Stimulated activated CD8-positive, alpha-beta memory T cell treated with anti-CD3 and anti-CD28 coated beads, Interleukin-12 subunit alpha, Interleukin-12 subunit beta, amount 100 ng/mL, for 1 hour (primary cell): ENCODE data around the gene TTC4.

Experiments
- DNase-seq: peaks from one replicate; pipeline ENCODE4 v3.0.0-alpha.2; 2020; ENCODE audit warnings: low read depth

The TTC4 gene

GRCh38 chr1:54705153-54705552 is 10.5 kb upstream of the TTC4 start:
- no peak for DNase-seq

- no peak for DNase-seq
Observed at GRCh38 chr1:54706419-54706818, 9.2 kb upstream of the TTC4 start.

- DNase-seq = no peak
Observed at GRCh38 chr1:54708385-54708784, 7.3 kb upstream of the TTC4 start.

GRCh38 chr1:54709547-54710292 is 5.9 kb upstream of the TTC4 start:
- DNase-seq = no peak

- no peak for DNase-seq
Observed at GRCh38 chr1:54710434-54710833, 5.2 kb upstream of the TTC4 start.

GRCh38 chr1:54710841-54711240 is 4.8 kb upstream of the TTC4 start:
- no peak for DNase-seq

- DNase-seq = no peak
Observed at GRCh38 chr1:54711536-54711935, 4.1 kb upstream of the TTC4 start.

- no peak for DNase-seq
Observed at GRCh38 chr1:54714881-54715492, 674 bp upstream of the TTC4 start.

GRCh38 chr1:54716299-54717047 is 812 bp downstream of the TTC4 start:
- DNase-seq = no peak

- DNase-seq = no peak
Observed at GRCh38 chr1:54721719-54722118, 6.1 kb downstream of the TTC4 start.

GRCh38 chr1:54723985-54724384 is 8.3 kb downstream of the TTC4 start:
- DNase-seq = no peak

GRCh38 chr1:54724771-54725170 is 9.1 kb downstream of the TTC4 start:
- no peak for DNase-seq

- no peak for DNase-seq
Observed at GRCh38 chr1:54728027-54728426, 12.4 kb downstream of the TTC4 start.

- DNase-seq = no peak
Observed at GRCh38 chr1:54736685-54737084, 21.0 kb downstream of the TTC4 start.

- no peak for DNase-seq
Observed at GRCh38 chr1:54738244-54738643, 22.6 kb downstream of the TTC4 start.

GRCh38 chr1:54741531-54741930 is 25.9 kb downstream of the TTC4 start:
- DNase-seq = no peak

GRCh38 chr1:54742282-54742681 is 26.6 kb downstream of the TTC4 start:
- DNase-seq = no peak

- DNase-seq = no peak
Observed at GRCh38 chr1:54743416-54744226, 28.0 kb downstream of the TTC4 start.

- no peak for DNase-seq
Observed at GRCh38 chr1:54744696-54745095, 29.0 kb downstream of the TTC4 start.

GRCh38 chr1:54745274-54745673 is 29.6 kb downstream of the TTC4 start:
- DNase-seq = no peak

GRCh38 chr1:54745864-54746263 is 30.2 kb downstream of the TTC4 start:
- no peak for DNase-seq

GRCh38 chr1:54748094-54748835 is 32.6 kb downstream of the TTC4 start:
- DNase-seq = no peak
